ENCODE measurements around the gene GRID1. TPM values are rescaled to one million over a fixed set of nuclear protein-coding genes. Genes with fewer than 3 reads are reported as not detected.

GRID1 gene
- total RNA-seq, 1 experiment from 2014 or later: not detected

DNA sequence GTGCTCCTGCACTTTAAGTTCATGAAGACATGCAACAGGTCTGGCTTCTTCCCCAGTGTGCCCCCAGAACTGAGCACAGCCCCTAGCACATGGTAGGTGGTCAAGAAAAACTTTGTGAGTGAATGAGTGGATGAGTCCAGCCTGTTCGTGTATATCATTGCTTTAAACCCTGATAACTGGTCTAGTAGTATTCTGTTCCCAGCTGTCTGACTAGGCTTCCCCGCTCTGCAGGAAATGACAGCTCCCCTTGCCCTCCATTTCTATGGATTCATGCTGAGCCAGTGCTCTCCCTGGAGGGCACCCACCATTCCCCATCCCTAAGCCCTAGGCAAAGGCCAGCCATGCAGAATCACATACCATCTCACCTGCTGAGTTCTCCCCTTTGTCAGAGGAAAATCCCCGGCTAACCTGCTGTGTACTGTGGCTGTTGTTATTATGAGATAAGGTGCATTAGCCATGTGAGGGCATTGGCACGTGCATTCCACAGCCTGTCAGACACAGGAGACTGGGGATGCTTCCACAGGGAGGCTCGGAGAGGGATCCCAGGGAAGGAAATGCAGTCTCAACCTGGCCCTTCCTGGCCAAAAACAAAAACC lies 698.9 kb downstream of the GRID1 start:
- BruUV-seq (replicated peaks): no TSS peak
- CTCF ChIA-PET: no interaction called here
- no peak overlapping the region for H3K4me3 Mint-ChIP-seq (ENCODE audit: low read depth, unreplicated experiment)
- peaks cover 3% of the 10 kb centered on the region for H3K9me3 Mint-ChIP-seq (ENCODE audit: low read depth, unreplicated experiment)
- intact Hi-C loops (cut with micrococcal nuclease; ENCODE audit: unreplicated experiment): no loop called here
- no peak for DNase-seq
- TF ChIP-seq, protein P1, sequence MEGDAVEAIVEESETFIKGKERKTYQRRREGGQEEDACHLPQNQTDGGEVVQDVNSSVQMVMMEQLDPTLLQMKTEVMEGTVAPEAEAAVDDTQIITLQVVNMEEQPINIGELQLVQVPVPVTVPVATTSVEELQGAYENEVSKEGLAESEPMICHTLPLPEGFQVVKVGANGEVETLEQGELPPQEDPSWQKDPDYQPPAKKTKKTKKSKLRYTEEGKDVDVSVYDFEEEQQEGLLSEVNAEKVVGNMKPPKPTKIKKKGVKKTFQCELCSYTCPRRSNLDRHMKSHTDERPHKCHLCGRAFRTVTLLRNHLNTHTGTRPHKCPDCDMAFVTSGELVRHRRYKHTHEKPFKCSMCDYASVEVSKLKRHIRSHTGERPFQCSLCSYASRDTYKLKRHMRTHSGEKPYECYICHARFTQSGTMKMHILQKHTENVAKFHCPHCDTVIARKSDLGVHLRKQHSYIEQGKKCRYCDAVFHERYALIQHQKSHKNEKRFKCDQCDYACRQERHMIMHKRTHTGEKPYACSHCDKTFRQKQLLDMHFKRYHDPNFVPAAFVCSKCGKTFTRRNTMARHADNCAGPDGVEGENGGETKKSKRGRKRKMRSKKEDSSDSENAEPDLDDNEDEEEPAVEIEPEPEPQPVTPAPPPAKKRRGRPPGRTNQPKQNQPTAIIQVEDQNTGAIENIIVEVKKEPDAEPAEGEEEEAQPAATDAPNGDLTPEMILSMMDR (IDR thresholded peaks at IDR 0.05; ENCODE audit: unreplicated experiment): no peak
- H3K4me1 Mint-ChIP-seq (ENCODE audit: low read depth, unreplicated experiment): no peaks in the 10 kb centered on the region
- no peaks in the 10 kb centered on the region for H3K36me3 Mint-ChIP-seq (ENCODE audit: insufficient read depth, unreplicated experiment)
- no peaks in the 10 kb centered on the region for H3K27me3 Mint-ChIP-seq (ENCODE audit: unreplicated experiment)
- H3K27ac Mint-ChIP-seq (ENCODE audit: unreplicated experiment): no peak overlapping the region

DNA sequence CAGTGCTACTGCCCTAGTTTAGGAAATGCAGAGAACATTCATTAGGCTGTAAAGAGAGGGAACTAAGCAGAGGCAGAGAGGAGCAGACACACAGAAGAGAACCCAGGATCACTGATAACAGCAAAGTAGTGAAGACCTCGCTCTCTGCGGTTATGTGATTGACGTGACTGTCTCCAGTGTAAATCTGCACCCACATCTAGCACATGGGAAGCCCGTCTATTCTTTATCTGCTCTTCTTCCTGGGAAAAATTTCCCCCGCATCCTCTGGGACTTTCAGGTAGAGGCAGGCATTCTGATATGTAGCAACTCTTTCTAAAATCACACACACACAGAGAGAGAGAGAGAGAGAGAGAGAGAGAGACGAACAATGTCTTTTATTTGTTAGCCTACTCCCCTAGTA lies 699.6 kb downstream of the GRID1 start:
- no peak for DNase-seq
- no peaks in the 10 kb centered on the region for H3K36me3 Mint-ChIP-seq (ENCODE audit: insufficient read depth, unreplicated experiment)
- CTCF ChIA-PET: no interaction called here
- peaks cover 3% of the 10 kb centered on the region for H3K9me3 Mint-ChIP-seq (ENCODE audit: low read depth, unreplicated experiment)
- no TSS peak for BruUV-seq (replicated peaks)
- H3K27ac Mint-ChIP-seq (ENCODE audit: unreplicated experiment): no peak overlapping the region
- no peak overlapping the region for H3K4me3 Mint-ChIP-seq (ENCODE audit: low read depth, unreplicated experiment)
- H3K27me3 Mint-ChIP-seq (ENCODE audit: unreplicated experiment): no peaks in the 10 kb centered on the region
- intact Hi-C loops (cut with micrococcal nuclease; ENCODE audit: unreplicated experiment): no loop called here
- TF ChIP-seq, protein P1 (IDR thresholded peaks at IDR 0.05; ENCODE audit: unreplicated experiment): no peak
- no peaks in the 10 kb centered on the region for H3K4me1 Mint-ChIP-seq (ENCODE audit: low read depth, unreplicated experiment)

DNA sequence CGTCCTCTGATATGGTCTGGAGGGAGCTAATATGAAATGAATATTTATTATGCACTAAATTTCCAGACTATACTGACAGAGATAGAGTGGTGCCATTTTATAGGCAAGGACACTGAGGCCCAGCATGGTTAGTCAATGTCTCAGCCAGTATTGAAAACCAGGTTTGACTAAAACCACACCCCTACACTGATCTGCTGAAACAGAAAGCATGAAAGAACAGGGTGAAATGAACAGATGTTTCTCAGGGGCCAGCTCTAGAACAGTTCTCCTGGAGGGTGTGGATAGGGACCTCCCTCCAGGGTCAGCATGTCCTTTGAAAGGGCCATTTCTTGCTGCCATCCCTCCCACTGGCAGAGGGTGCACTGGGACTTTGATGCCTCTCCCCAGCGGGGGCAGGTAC lies 700.5 kb downstream of the GRID1 start:
- CTCF ChIA-PET: no interaction called here
- Mint-ChIP-seq H3K36me3 (ENCODE audit: insufficient read depth, unreplicated experiment) (no peaks in the 10 kb centered on the region), H3K9me3 (ENCODE audit: low read depth, unreplicated experiment) (peaks cover 3% of the 10 kb centered on the region), H3K27me3 (ENCODE audit: unreplicated experiment) (no peaks in the 10 kb centered on the region), H3K27ac (ENCODE audit: unreplicated experiment) (no peak overlapping the region), H3K4me1 (ENCODE audit: low read depth, unreplicated experiment) (no peaks in the 10 kb centered on the region), H3K4me3 (ENCODE audit: low read depth, unreplicated experiment) (no peak overlapping the region)
- intact Hi-C loops (cut with micrococcal nuclease; ENCODE audit: unreplicated experiment): no loop called here
- BruUV-seq (replicated peaks): no TSS peak
- TF ChIP-seq, protein P1 (IDR thresholded peaks at IDR 0.05; ENCODE audit: unreplicated experiment): no peak
- DNase-seq: no peak

DNA sequence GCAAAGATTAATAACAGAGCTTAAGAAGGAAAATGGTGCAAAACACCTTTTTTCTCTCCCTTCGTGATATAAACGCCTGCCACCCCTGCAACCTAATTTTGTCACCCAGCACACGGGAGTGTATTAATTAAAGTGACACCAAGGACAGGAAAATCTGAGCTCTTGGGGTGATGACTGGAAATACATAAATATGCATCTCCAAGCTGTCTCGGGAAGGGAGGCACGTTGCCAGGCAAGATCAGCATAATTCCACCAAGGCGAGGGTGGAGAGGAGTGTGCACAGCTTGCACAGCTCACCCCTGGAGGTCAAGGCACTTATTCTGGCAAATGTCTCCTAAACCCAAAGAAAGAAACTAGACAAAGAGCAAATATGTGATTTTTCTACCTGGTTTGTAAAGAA lies 700.9 kb downstream of the GRID1 start:
- Mint-ChIP-seq H3K4me3 (ENCODE audit: low read depth, unreplicated experiment) (no peak overlapping the region), H3K9me3 (ENCODE audit: low read depth, unreplicated experiment) (no peaks in the 10 kb centered on the region), H3K4me1 (ENCODE audit: low read depth, unreplicated experiment) (no peaks in the 10 kb centered on the region), H3K36me3 (ENCODE audit: insufficient read depth, unreplicated experiment) (no peaks in the 10 kb centered on the region), H3K27me3 (ENCODE audit: unreplicated experiment) (no peaks in the 10 kb centered on the region), H3K27ac (ENCODE audit: unreplicated experiment) (no peak overlapping the region)
- DNase-seq: no peak
- BruUV-seq (replicated peaks): no TSS peak
- CTCF ChIA-PET: no interaction called here
- TF ChIP-seq, protein P1 (IDR thresholded peaks at IDR 0.05; ENCODE audit: unreplicated experiment): no peak
- intact Hi-C loops (cut with micrococcal nuclease; ENCODE audit: unreplicated experiment): no loop called here
